Brain microvascular endothelial cell (primary cell): ENCODE measurements around the gene PCBP3.

Experiments used
- DNase-seq: peaks from one replicate; pipeline ENCODE4 v3.0.0-alpha.2; 2020
- H3K27ac ChIP-seq: fragments of 250-450 bp; sonication (Bioruptor Pico); 2 replicates; pipeline ENCODE4 v1.5.1; 2020; ENCODE audit warnings: mild to moderate bottlenecking, moderate library complexity
- H3K27me3 ChIP-seq: fragments of 250-450 bp; sonication (Bioruptor Pico); replicated peaks from 2 replicates; pipeline ENCODE4 v1.5.1; 2020; ENCODE audit warnings: mild to moderate bottlenecking
- H3K36me3 ChIP-seq: fragments of 250-450 bp; sonication (Bioruptor Pico); replicated peaks from 2 replicates; pipeline ENCODE4 v1.5.1; 2020; ENCODE audit warnings: mild to moderate bottlenecking
- H3K4me3 ChIP-seq: 2 replicates; pipeline ENCODE4 v1.5.1; 2011; ENCODE audit warnings: low read depth, mild to moderate bottlenecking, control low read depth, low read length, moderate library complexity
- CTCF ChIP-seq: IDR thresholded peaks from 2 replicates; pipeline ENCODE4 v1.5.1; 2011; ENCODE audit warnings: low read depth, mild to moderate bottlenecking, moderate library complexity, low read length, control low read depth, inconsistent platforms; ENCODE audit errors: missing control alignments
- in situ Hi-C: cut with HindIII; loops from 2 replicates; pipeline ENCODE4 v1.10.0; 2017; ENCODE audit warnings: low sequenced_read_pairs, low pct_ligation_motif_present

PCBP3 gene

GRCh38 chr21:45931397-45931969 is 288.0 kb downstream of the PCBP3 start:
- Histone ChIP-seq H3K27ac (no peak overlapping the region), H3K36me3 (no peaks in the 10 kb centered on the region), H3K4me3 (no peak overlapping the region), H3K27me3 (no peaks in the 10 kb centered on the region)
- no peak for TF ChIP-seq CTCF
- DNase-seq = no peak
- in situ Hi-C loops = no loop called here

- no peak for TF ChIP-seq CTCF
- no peak overlapping the region for H3K4me3 ChIP-seq
- no peaks in the 10 kb centered on the region for H3K36me3 ChIP-seq
- in situ Hi-C loops = no loop called here
- H3K27ac ChIP-seq = no peak overlapping the region
- DNase-seq = no peak
- no peaks in the 10 kb centered on the region for H3K27me3 ChIP-seq
Observed at GRCh38 chr21:45932922-45933502, 289.5 kb downstream of the PCBP3 start.

- H3K4me3 ChIP-seq = no peak overlapping the region
- no peak for DNase-seq
- H3K36me3 ChIP-seq = no peaks in the 10 kb centered on the region
- in situ Hi-C loops = no loop called here
- H3K27ac ChIP-seq = no peak overlapping the region
- TF ChIP-seq CTCF = no peak
- no peaks in the 10 kb centered on the region for H3K27me3 ChIP-seq
Observed at GRCh38 chr21:45934085-45934484, 290.6 kb downstream of the PCBP3 start.

GRCh38 chr21:45934554-45934953 is 291.0 kb downstream of the PCBP3 start:
- no peaks in the 10 kb centered on the region for H3K36me3 ChIP-seq
- H3K4me3 ChIP-seq = no peak overlapping the region
- no peak for TF ChIP-seq CTCF
- in situ Hi-C loops = no loop called here
- no peaks in the 10 kb centered on the region for H3K27me3 ChIP-seq
- DNase-seq = no peak
- no peak overlapping the region for H3K27ac ChIP-seq

- Histone ChIP-seq H3K27me3 (no peaks in the 10 kb centered on the region), H3K4me3 (no peak overlapping the region), H3K36me3 (no peaks in the 10 kb centered on the region), H3K27ac (no peak overlapping the region)
- DNase-seq = peak; percentile 49
- no peak for TF ChIP-seq CTCF
- in situ Hi-C loops = no loop called here
Observed at GRCh38 chr21:45935628-45936027, 292.1 kb downstream of the PCBP3 start.
